Activated T-helper 1 cell treated with anti-CD3 and anti-CD28 coated beads, Interleukin-2, amount 50 U/mL, for 16 hours (primary cell): ENCODE measurements around the gene NUP93.

ENCODE experiments used
- DNase-seq, 2 donors: peaks; one replicate each; pipeline ENCODE4 v3.0.0-alpha.2; 2020; ENCODE audit warnings: low read depth in 1 of 2, low spot score in 1 of 2

Gene NUP93

DNA sequence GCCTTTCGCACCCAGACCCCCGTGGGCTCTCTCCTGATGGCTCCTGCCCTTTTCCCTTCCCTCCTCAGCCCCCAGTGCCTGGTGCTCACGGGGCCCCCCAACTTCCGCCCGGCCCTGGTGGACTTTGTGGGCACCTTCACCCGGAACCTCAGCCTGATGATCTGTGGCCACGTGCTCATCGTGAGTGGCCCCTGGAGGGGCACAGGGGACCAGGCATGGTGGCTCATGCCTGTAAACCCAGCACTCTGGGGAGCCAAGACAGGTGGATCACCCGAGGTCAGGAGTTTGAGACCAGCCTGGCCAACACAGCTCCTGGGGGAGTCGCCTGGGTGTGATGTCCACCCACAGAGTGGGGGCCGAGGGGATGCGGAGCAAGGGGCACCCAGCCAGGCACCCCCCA is 156.4 kb downstream of the NUP93 start:
- no peak for DNase-seq

GRCh38 chr16:56886826-56887225 is 156.9 kb downstream of the NUP93 start:
- DNase-seq: no peak

- no peak for DNase-seq
These were observed 158.9 kb downstream of the NUP93 start for GRCh38 chr16:56888806-56889205.

DNA sequence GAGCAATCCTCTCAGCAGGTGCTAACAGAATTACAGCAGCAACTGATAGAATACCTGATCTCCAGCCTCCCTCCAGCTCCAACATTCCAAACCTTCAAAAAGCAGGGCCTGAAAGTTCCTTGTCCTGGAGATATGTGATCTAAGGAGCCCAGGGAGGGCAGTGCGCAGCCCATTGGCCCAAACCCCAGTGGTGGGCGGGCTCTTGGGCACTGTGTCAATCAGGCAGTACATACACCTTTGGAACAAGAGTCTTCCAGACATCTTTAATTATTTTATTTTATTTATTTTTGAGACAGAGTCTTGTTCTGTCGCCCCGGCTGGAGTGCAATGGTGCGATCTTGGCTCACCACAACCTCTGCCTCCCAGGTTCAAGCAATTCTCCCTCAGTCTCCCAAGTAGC is 159.3 kb downstream of the NUP93 start:
- no peak for DNase-seq

DNA sequence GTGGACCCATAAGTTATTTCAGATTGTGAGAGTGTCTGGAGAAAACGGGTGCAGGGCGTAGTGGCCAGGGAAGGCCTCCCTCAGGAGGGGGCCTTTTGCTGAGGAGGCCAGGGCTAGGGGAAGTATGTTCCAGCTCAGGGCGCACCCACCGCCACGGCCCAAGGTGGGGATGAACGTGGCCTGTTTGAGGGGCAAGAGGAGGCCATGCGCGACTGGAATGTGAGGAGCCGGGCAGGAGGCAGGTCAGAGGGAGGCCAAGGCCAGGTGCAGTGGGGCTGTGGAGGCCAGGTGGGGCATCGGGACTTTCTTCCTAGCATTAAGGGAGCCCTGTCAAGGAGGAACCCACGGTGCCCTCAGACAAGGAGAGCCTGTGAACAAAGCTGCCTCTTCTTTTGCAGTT is 161.8 kb downstream of the NUP93 start:
- no peak for DNase-seq

DNA sequence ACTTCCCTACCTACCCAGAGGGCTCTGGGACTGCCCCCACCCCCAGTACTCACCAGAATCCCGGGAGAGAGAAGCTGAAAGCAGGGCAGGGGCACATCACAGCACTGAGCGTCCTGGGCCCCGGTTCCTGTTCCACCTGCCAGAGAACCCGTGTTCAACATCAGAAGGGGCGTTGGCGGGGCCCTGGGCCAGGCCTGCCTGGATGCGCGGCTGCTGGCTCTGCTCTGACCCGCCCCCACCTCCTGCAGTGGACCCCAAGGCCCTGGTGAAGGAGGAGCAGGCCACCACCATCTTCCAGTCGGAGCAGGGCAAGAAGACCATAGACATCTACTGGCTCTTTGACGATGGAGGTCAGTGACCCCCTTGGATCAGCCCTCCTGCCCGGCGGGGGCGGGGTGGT is 162.8 kb downstream of the NUP93 start:
- DNase-seq: no peak

GRCh38 chr16:56894331-56894917 is 164.5 kb downstream of the NUP93 start:
- DNase-seq: no peak

- DNase-seq: no peak
These were observed 165.9 kb downstream of the NUP93 start for GRCh38 chr16:56895813-56896212.

DNA sequence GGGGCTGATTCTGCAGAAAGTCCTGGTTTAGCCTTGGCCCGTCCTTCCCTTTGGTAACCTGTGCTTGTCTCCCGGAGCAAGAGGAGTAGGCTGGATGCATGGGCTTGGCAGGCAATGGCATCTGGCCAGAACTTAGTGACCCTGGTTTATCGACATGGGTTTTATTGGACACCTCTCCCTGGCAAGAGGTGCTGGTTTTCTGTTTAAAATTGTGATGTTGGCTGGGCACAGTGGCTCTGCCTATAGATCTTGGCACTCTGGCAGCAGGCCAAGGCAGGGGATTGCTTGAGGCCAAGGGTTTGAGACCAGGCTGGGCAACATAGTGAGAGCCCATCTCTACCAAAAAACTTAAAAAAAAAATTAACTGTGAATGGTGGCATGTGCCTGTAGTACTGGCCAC is 166.3 kb downstream of the NUP93 start:
- DNase-seq: no peak

DNA sequence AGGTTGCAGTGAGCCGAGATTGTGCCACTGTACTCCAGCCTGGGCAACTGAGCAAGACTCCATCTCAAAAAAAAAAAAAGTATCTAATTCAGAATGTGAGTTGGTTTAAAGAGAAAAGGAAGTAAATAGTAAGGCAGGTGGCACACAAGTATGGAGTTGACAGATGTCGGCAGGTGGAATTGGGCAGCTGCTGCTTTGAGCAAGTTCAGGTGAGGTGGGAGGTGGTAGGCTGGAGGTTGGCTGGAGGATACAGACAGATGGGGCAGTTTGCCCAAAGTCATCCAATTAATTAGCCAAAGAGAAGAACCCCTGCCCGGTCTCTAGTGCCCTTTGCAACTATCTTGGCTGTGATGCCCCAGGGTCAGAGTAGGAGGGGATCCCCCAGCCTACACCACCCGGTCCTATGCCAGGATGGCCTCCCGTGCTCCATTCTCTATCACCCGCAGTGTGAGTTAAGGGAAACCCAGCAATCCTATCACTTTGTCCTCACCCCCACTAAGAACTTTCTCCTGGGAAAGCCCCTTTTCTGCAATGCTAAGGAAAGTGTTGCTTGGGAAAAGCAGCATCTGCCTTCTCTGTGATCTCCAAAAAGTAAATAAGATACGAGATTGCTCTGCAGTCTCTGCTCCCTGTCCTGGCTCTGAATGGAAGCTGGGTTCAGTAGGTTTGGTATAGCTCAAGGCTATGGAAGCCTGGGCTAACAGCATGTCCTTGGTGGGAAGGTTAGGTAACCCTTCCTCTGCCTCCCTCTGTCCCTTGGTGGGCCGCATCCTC is 167.3 kb downstream of the NUP93 start:
- DNase-seq: no peak

- DNase-seq: no peak
These were observed 168.9 kb downstream of the NUP93 start for GRCh38 chr16:56898847-56899246.
